Measurements from ENCODE around the gene ANKRD44.
"Not testable (repeated sequence)": the region's sequence is repeated elsewhere in the genome, so short reads cannot be mapped to it uniquely, and the experiment has no call there.

Gene ANKRD44

DNA sequence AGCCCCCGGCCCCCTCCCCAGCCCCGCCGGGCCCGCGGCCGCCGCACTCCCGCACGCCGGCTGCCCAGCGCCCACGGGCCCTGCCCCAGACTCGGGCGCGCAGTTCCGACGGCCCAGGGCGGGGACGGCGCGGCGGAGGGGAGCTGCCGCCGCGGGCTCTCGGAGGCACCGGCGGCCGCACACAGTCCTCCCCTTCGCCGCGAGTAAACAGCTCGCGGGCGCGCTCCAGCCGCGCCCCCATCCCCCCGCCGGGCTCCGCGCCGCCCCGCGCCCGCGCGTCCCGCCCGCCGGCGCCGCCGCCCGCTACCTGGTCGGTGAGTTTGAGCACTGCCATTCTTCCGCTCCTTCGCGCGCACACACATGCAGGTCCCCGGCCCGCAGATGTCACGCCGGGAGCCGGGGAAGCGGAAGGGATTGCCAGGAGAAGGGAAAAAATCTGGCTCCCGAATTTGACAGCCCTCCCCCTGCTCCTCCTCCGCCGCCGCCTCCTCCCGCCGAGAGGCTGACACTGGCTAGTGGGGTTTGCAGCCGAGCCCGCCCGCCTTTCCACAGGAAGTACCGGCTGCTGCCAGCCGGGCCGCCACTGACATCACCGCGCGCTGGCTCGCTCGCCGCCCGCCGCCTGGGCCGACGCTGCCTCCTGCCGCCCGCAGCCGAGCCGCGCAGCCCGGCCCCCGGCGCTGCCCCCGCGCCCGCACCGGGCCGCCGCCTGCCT is at the start of gene ANKRD44:
Gene ANKRD44, minus strand, starts transcription at position 510 of the 715 bp plus-strand sequence. Its CDS starts 176 bp downstream, at position 334.
- DNase-seq: peak; percentile 74

- DNase-seq: no peak
These were observed 49.3 kb upstream of the ANKRD44 start for GRCh38 chr2:197359859-197360258.

DNA sequence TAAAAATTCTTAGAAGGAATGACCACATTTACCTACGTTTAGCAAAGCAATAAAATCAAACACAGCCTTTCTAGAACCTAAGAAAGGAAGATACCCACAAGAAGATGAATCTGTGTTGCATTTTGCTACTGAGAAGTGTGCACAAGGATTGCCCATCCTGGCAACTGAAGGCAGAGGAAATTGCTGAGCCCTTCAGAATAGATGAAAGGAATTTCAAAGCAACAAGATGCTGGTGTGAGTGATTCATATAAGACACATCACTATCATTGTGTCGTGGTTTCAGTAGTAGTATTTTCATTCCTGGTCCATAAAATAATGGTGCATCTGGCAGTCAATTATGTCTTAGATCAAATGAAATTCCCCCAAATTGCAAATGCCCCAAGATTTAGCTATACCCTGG is 48.4 kb upstream of the ANKRD44 start:
- DNase-seq: no peak

GRCh38 chr2:197357986-197358385 is 47.4 kb upstream of the ANKRD44 start:
- no peak for DNase-seq

DNA sequence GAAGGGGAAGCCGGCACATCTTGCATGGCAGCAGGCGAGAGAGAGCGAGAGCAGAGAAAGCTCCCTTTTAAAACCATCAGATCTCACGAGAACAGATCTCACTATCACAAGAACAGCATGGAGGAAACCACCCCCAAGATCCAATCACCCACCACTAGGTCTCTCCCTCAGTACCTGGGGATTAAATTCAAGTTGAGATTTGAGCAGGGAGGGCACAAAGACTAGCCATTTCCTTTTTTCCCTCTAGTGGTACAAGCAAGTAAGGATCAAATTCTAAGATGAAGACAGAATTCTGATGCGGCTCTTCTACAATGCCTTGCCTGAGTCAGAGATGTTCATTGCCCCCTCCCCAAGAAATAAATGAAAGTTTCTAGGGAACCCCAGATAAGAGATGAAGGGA is 45.6 kb upstream of the ANKRD44 start:
- DNase-seq: no peak

DNA sequence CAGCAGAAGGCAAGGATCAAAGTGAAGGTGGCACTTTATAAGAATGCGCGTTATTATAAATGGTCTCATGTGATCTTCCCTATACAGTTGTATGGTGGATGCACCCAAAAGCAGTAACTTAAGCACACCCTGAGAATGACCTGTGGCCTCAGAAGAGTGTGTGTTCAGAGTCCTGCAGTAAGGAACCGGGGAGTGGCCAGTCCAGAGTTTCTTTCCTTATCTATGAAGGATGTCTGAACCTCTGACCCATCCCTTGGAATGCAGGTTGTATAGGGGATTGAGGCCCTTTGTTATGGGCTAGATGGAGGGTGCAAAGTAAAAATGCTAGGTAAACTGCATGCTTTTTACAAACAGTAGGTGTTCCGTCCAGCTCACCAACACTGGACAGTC is 43.6 kb upstream of the ANKRD44 start:
- no peak for DNase-seq

- DNase-seq: no peak
These were observed 43.0 kb upstream of the ANKRD44 start for GRCh38 chr2:197353393-197354168.

DNA sequence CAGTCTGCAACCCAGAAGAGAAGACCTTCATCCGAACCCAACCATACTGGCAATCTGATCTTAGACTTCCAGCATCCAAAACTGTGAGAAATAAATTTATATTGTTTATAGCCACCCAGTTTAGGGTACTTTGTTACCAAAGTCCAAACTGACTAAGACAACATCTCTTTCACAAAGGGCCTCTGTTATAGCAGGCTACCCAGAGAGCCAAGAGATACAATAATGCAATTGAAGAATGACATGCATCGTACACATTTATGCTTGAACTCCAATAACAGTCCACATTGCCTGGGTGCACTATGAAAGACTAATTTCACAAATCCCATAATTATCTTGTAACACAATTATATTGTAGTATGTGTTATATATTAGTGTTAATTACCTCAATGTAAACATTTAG is 39.1 kb upstream of the ANKRD44 start:
- DNase-seq: no peak

- DNase-seq: no peak
These were observed 38.3 kb upstream of the ANKRD44 start for GRCh38 chr2:197348721-197349360.

GRCh38 chr2:197345846-197346370 is 35.3 kb upstream of the ANKRD44 start:
- no peak for DNase-seq

GRCh38 chr2:197343968-197344367 is 33.4 kb upstream of the ANKRD44 start:
- not testable (repeated sequence) for DNase-seq

GRCh38 chr2:197340591-197340990 is 30.0 kb upstream of the ANKRD44 start:
- no peak for DNase-seq

GRCh38 chr2:197339496-197340220 is 29.1 kb upstream of the ANKRD44 start:
- DNase-seq: no peak

DNA sequence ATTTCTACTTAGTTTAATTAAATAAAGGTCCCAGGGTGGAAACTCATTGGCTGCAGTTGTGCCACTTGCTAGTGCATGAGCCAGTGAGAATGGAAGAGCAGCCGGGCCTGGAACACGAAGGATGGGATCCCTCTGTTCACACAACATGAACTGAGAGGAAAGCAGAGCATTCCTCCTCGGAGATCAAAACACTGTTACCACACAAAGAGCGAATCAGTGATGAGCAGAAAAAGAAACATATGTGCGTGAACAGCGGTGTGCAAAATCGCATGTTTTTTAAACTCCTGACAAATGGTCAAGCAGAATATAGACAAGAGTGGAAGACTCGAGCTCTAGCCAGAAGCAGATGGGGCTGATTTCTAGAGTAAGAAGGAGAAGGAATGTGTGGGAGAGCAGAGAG is 28.4 kb upstream of the ANKRD44 start:
- no peak for DNase-seq

GRCh38 chr2:197332641-197333040 is 22.1 kb upstream of the ANKRD44 start:
- no peak for DNase-seq

DNA sequence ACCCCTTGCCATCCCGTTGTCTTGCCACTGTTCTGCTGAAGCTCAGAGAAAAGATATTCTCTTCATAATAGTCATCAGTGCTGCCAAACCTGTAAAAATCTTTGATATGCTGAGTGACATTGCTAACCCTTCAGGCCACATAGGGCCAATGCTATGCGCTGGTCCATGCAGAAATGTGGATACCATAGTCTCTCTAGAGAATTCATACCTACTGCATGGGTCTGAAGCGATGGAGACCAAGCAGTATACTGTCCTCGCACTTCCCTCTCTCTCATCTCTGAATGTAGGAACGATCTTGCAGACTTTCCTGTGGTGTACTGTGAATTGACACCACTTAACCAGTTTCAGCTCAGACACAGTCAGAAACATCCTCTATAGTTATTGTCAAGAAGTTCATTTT is 17.9 kb upstream of the ANKRD44 start:
- DNase-seq: no peak

GRCh38 chr2:197327472-197328098 is 17.0 kb upstream of the ANKRD44 start:
- DNase-seq: no peak

GRCh38 chr2:197327073-197327471 is 16.5 kb upstream of the ANKRD44 start:
- DNase-seq: no peak

DNA sequence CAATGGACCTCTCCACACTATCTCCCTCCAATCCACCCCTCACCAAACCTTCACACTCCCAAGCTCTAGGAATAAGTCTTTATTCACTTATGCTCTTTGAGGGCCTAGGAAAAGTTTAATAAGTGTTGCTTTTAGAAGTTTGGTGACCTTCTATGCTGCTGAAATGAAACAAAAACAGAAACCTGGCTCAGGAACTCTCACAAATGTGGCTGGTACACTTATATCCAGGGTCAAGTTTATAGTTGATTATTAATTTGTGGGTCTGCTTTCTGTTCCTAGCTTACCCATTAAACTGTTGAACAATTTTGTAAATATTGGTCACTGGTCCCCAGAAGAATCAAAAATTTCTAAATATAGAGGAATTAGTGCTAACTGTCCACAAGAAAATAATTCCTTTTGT is 14.2 kb upstream of the ANKRD44 start:
- DNase-seq: no peak

- no peak for DNase-seq
These were observed 12.4 kb upstream of the ANKRD44 start for GRCh38 chr2:197322724-197323720.

DNA sequence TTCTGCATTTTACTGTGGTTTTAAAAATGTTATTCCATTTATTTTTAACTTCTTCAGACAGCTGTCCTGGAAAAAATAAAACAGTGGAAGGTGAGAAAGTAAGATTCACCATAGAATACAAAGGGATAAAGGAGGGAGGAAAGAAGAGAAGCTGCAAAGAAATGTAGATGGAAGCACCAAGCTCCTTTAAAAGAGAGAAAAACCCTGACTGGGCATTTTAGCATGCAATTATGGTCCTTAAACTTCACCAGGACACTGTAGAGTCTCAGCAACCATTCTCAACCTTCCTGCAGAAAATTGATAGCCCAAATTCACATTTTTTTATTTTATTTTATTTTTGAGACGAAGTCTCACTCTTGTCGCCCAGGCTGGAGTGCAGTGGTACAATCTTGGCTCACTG is 11.6 kb upstream of the ANKRD44 start:
- no peak for DNase-seq

Data from NCI-H774 (cell line).